Esophagus muscularis mucosa (tissue), 2 donors: ENCODE data around the gene MYH11.

Experiments
- EP300 ChIP-seq: sonication (generic); formaldehyde crosslinking; IDR thresholded peaks from one replicate; pipeline ENCODE4 v1.6.1; 2017; ENCODE audit warnings: antibody characterized with exemption
- POLR2A ChIP-seq: fragments of 450-650 bp; IDR thresholded peaks from one replicate; pipeline ENCODE4 v1.6.1; 2017; ENCODE audit warnings: antibody characterized with exemption, moderate library complexity, mild to moderate bottlenecking, low read depth

GRCh38 chr16:15864939-15865338, 8.1 kb upstream of the MYH11 start:
- TF ChIP-seq EP300 (no peak), POLR2A (no peak)
